Epithelial cell of esophagus (primary cell): ENCODE data around the gene TH.

Experiments
- DNase-seq: peaks from one replicate; pipeline ENCODE4 v3.0.0; 2010; ENCODE audit warnings: low read depth
- H3K4me3 ChIP-seq: 2 replicates; pipeline ENCODE4 v1.5.1; 2011; ENCODE audit warnings: mild to moderate bottlenecking, low read length, control low read depth
- TF ChIP-seq, protein P1 (sequence below): IDR thresholded peaks from 2 replicates; pipeline ENCODE4 v1.5.1; 2011; ENCODE audit warnings: low read depth, mild to moderate bottlenecking, low read length, control low read depth, inconsistent platforms; ENCODE audit not compliant: insufficient read depth; ENCODE audit errors: missing control alignments

Gene TH

DNA sequence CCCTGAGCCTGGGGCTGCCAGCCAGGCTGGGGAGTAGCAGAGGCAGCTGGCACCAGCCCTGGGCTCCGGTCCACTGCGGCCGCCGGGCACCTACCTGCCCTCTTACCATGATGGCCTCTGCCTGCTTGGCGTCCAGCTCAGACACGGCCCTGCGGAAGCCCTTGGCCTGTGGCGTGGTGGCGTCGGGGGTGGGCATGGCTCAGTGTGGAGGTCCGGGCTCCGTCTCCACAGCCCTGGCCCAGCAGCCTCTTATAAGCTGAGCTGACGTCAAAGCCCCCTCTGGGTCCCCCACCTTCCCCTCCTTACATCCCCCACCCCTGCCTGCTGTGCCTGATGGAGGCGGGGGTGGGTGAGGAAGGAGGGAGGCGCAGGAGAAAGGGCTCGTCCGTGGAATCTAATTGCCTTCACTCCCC is at the start of gene TH:
TSS of gene TH (minus strand) at position 225 of the 413 bp plus-strand sequence. CDS start at position 196, 29 bp downstream.
- TF ChIP-seq, protein P1, sequence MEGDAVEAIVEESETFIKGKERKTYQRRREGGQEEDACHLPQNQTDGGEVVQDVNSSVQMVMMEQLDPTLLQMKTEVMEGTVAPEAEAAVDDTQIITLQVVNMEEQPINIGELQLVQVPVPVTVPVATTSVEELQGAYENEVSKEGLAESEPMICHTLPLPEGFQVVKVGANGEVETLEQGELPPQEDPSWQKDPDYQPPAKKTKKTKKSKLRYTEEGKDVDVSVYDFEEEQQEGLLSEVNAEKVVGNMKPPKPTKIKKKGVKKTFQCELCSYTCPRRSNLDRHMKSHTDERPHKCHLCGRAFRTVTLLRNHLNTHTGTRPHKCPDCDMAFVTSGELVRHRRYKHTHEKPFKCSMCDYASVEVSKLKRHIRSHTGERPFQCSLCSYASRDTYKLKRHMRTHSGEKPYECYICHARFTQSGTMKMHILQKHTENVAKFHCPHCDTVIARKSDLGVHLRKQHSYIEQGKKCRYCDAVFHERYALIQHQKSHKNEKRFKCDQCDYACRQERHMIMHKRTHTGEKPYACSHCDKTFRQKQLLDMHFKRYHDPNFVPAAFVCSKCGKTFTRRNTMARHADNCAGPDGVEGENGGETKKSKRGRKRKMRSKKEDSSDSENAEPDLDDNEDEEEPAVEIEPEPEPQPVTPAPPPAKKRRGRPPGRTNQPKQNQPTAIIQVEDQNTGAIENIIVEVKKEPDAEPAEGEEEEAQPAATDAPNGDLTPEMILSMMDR: no peak
- no peak for DNase-seq
- no peak within 1 kb of the TSS for H3K4me3 ChIP-seq

DNA sequence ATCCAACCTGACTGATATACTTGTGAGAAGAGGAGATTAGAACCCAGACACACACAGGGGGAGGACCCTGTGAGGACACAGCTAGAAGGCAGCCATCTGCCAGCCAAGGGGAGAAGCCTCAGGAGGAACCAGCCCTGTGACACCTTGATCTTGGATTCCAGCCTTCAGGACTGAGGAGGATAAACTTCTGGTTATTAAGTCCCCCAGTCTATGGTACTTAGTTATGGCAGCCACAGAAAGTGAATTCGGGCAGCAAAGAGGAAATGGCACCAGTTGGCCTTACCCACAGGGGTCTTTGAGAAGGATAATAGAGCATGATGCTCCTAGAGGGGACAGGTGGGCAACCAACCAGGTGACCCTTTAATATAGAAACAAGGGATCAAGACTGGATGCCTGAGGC is 49.4 kb upstream of the TH start:
- TF ChIP-seq, protein P1: no peak
- DNase-seq: no peak

DNA sequence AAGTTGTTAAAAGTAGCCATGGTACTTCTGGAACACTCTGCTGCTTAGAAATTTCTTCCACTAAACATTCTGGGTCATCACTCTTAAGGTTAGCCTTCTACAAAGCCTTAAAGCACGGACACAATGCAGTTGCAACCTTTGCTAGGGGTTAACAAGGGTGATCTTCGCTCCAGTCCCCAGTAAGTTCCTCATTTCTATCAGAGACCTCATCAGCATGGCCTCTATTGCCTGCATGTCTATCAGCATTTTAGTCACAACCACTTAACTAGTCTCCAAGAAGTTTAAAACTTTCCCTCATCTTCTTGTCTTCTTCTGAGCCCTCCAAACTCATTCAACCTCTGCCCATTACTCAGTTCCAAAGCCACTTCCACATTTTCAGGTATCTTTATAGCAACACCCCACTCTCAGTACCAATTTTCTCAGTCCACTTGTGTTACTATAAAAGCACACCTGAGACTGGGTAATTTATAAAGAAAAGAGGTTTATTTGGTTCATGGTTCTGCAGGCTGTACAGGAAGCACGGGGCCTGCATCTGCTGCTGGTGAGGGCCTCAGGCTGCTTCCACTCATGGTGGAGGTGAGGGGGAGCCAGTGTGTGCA is 48.7 kb upstream of the TH start:
- TF ChIP-seq, protein P1: no peak
- no peak for DNase-seq
- H3K4me3 ChIP-seq: no peak overlapping the region

More for the DNA sequence above, 49.4 kb upstream of the TH start:
- H3K4me3 ChIP-seq: no peak overlapping the region

DNA sequence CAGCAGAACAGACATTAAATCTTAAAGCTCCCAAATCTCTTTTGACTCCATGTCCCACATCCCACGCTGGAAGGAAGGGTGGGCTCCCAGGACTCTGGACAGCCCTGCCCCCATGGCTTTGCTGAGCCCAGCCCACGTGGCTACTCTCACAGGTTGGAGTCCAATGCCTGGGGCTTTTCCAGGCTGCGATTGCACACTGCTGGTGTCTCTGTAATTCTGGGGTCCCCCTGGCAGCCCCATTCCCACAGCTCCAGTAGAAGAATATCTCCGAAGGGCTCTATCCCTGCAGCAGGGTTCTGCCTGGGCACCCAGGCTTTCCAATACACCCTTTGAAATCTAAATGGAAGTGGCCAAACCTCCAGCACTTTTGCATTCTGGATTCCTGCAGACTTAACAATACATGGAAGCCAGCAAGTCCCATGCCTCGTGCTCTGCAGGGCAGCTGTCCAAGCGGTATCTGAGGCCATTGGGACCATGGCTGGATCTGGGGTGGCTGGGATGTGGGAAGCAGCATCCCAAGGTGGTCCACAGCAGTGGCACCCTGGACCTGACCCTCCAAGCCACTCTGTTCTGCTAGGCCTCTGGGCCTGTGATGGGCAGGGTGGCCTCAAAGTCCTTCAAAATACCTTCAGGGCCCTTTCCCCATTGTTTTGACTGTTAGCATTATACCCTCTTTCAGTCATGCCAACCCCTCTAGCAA is 47.9 kb upstream of the TH start:
- no peak overlapping the region for H3K4me3 ChIP-seq
- DNase-seq: no peak
- TF ChIP-seq, protein P1: no peak

DNA sequence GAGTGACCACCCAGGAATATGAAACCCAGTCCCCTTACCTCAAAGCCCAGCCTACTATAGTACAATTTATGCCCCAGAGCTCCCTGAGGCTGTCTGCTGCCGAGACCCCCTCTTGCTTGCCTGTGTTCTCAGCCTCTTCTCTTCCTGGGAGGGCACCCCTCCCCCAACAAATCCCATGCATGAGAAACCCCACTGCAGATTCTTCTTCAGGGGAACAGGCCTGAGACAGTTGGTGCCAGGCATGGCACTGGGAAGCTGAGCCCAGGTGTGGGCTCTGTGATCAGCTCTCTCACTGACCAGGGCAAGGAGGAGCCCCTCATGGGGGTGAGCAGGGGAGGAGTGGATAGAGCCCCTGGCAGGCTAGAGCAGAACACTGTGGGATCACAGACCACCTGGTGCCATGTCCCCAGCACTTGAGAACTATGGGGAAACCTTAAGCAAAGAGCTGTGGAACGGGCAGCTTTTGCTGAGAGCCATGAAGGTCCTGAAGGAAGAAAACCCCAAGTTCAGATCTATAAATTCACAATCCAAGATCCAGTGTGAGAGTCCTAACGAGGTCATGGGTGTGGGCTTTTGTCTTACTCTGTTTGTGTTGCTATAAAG is 46.5 kb upstream of the TH start:
- TF ChIP-seq, protein P1: no peak
- no peak for DNase-seq
- H3K4me3 ChIP-seq: no peak overlapping the region

DNA sequence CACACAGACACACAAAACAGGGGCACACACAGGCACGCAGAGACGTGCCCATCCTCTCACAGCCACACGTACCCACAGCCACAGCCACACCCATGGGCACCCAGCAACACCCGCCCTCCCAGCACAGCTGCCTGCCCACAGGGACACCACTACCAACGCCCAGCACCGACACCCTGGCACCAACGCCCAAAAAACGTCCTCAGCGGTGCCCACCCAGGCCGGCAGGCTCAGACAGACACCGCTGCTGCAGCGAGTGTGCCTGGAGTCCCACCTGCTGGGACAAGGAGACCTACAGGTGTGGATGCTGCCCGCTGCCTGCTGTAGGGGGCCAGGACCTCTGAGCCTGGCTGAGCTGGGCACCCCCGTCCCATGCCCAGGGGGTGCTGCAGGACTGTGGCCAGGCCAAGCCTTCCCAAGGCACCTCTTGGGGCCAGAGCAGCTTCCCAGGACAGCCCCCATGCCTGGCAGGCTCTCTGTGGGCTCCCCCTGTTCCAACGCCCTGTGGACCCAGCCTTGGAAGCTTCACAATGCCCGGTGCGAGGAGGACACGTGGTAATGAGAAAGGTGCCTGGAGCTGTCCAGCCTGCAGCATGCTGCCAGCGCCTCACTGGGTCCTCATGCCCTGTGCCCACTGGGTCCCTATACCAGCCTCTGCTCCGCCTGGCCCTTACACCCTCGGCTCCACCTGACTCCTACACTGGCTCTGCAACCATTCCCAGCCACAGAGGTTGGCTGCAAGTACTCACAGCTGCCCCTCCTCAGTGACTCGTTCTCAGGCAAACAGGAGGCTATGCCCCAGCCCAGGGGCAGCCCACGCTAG is 45.8 kb upstream of the TH start:
- H3K4me3 ChIP-seq: no peak overlapping the region
- DNase-seq: no peak
- TF ChIP-seq, protein P1: no peak
